HepG2 (cell line): ENCODE results near the gene RAD23A. TPM values are rescaled to one million over a fixed set of nuclear protein-coding genes. Genes with fewer than 3 reads are reported as not detected.
A peak's percentile ranks its signal among the peaks of the same experiment; 100 is the strongest.

Source experiments
- ATAC-seq: fragments of 200-7000 bp; cut with Tn5 transposase; 3 replicates; pipeline ENCODE4 v1.9.1; 2020; ENCODE audit warnings: mild to moderate bottlenecking, moderate library complexity
- BruUV-seq: library from RNA; stranded (reverse); fragments of 400-500 nt; replicated peaks from 2 replicates; lab custom pipeline; 2021; lab: Mats Ljungman, UMichigan
- CTCF ChIA-PET: fragments of 300-600 bp; formaldehyde crosslinking; extraction: SDS; loops from one replicate; lab custom pipeline; 2021; ENCODE audit warnings: low total read pairs, inconsistent platforms, low intra/inter-chr PET ratio; lab: Yijun Ruan, JAX
- POLR2A ChIA-PET: fragments of 350-600 bp; sonication (Branson Sonifier 250); formaldehyde crosslinking; loops from one replicate; lab custom pipeline; 2020; ENCODE audit warnings: antibody characterized with exemption, inconsistent platforms; lab: Yijun Ruan, JAX
- DNase-seq: peaks from one replicate; pipeline ENCODE4 v3.0.0-alpha.2; 2015; ENCODE audit warnings: low spot score
- FAIRE-seq: peaks from 3 replicates; lab custom pipeline; 2011; peaks lifted over from hg19 to GRCh38; lab: Jason Lieb, UNC
- H2AFZ ChIP-seq: one replicate; pipeline ENCODE4 v1.6.1; 2011; ENCODE audit warnings: low read length, inconsistent platforms
- H3K27ac ChIP-seq: fragments of 300-600 bp; 3 replicates; pipeline ENCODE4 v1.8.0; 2011; ENCODE audit warnings: mixed run types, mild to moderate bottlenecking, mixed read lengths, low read length, inconsistent platforms; ENCODE audit not compliant: insufficient read depth; ENCODE audit errors: extremely low read length
- H3K27me3 ChIP-seq, 2 experiments: fragments of 200-600 bp in 1 of 2; 2 replicates in 1 of 2; 3 replicates in 1 of 2; pipeline versions ENCODE4 v1.6.0 to v1.8.0; 2011; ENCODE audit warnings: low read length in 2 of 2, mild to moderate bottlenecking in 2 of 2, moderate library complexity in 2 of 2, inconsistent platforms in 1 of 2; ENCODE audit not compliant: insufficient read depth in 2 of 2, control insufficient read depth in 1 of 2
- H3K36me3 ChIP-seq, 2 experiments: fragments of 200-600 bp in 1 of 2; replicated peaks in 1 of 2; 2 replicates in 1 of 2; 3 replicates in 1 of 2; pipeline versions ENCODE4 v1.5.1 to v1.8.0; 2011; ENCODE audit warnings: low read length in 2 of 2, inconsistent platforms in 1 of 2; ENCODE audit not compliant: insufficient read depth in 2 of 2, control insufficient read depth in 1 of 2
- H3K4me1 ChIP-seq: 2 replicates; pipeline ENCODE4 v1.5.1; 2012; ENCODE audit warnings: low read length, inconsistent platforms; ENCODE audit not compliant: insufficient read depth
- H3K4me2 ChIP-seq: 2 replicates; pipeline ENCODE4 v1.6.0; 2011; ENCODE audit warnings: low read depth, low read length, inconsistent platforms
- H3K4me3 ChIP-seq, 3 experiments: fragments of 200-600 bp in 1 of 3; sonication (generic), shearing (Covaris generic) in 1 of 3; replicated peaks in 1 of 3; 2 replicates each; pipeline ENCODE4 v1.5.1; 2011 to 2016; ENCODE audit warnings: low read length in 3 of 3, inconsistent platforms in 2 of 3, low read depth in 2 of 3, mild to moderate bottlenecking in 2 of 3, control low read depth in 1 of 3, mixed read lengths in 1 of 3; ENCODE audit not compliant: insufficient read depth in 1 of 3
- H3K79me2 ChIP-seq: one replicate; pipeline ENCODE4 v1.6.1; 2011; ENCODE audit warnings: low read length, inconsistent platforms; ENCODE audit not compliant: insufficient read depth
- H3K9ac ChIP-seq: 2 replicates; pipeline ENCODE4 v1.6.0; 2011; ENCODE audit warnings: mild to moderate bottlenecking, low read depth, low read length, inconsistent platforms; ENCODE audit not compliant: insufficient read depth
- H3K9me3 ChIP-seq: 2 replicates; pipeline ENCODE4 v1.5.1; 2012; ENCODE audit warnings: mild to moderate bottlenecking, low read length
- H4K20me1 ChIP-seq: 2 replicates; pipeline ENCODE4 v1.6.0; 2011; ENCODE audit warnings: inconsistent platforms, mild to moderate bottlenecking, low read length, moderate library complexity; ENCODE audit not compliant: insufficient read depth
- HNRNPK ChIP-seq: fragments of 200-400 bp; formaldehyde crosslinking; IDR thresholded peaks from 2 replicates; pipeline ENCODE4 v1.6.1; 2018; ENCODE audit warnings: low read length, low read depth, moderate library complexity, mild to moderate bottlenecking; ENCODE audit not compliant: poor library complexity, severe bottlenecking
- KAT7 ChIP-seq: IDR thresholded peaks from 2 replicates; pipeline ENCODE4 v1.6.1; 2018; ENCODE audit warnings: borderline replicate concordance, missing compliant biosample characterization
- MXI1 ChIP-seq: IDR thresholded peaks from 3 replicates; pipeline ENCODE4 v1.6.1; 2012; ENCODE audit warnings: low read depth, low read length, inconsistent platforms, borderline replicate concordance
- NR1H2 ChIP-seq: sonication (generic); formaldehyde crosslinking; IDR thresholded peaks from 2 replicates; pipeline ENCODE4 v1.8.1; 2022; ENCODE audit warnings: low read depth, missing genetic modification reagents, borderline replicate concordance
- RBFOX2 ChIP-seq: fragments of 200-400 bp; formaldehyde crosslinking; IDR thresholded peaks from 2 replicates; pipeline ENCODE4 v1.6.1; 2017; ENCODE audit warnings: low read depth, mild to moderate bottlenecking, low read length
- SNRNP70 ChIP-seq: fragments of 200-400 bp; formaldehyde crosslinking; IDR thresholded peaks from 2 replicates; pipeline ENCODE4 v1.6.1; 2017; ENCODE audit warnings: mild to moderate bottlenecking, low read depth, low read length, moderate library complexity
- STAT5B ChIP-seq: sonication (generic); formaldehyde crosslinking; IDR thresholded peaks from 2 replicates; pipeline ENCODE4 v1.4.0; 2020; ENCODE audit warnings: missing genetic modification reagents
- UBTF ChIP-seq: sonication (generic); formaldehyde crosslinking; IDR thresholded peaks from 2 replicates; pipeline ENCODE4 v1.4.0; 2020; ENCODE audit warnings: mild to moderate bottlenecking, missing genetic modification reagents
- ZNF441 ChIP-seq: sonication (generic); formaldehyde crosslinking; IDR thresholded peaks from 2 replicates; pipeline ENCODE4 v1.7.0; 2021; ENCODE audit warnings: missing genetic modification reagents, borderline replicate concordance
- ZNF460 ChIP-seq: sonication (generic); formaldehyde crosslinking; IDR thresholded peaks from 2 replicates; pipeline ENCODE4 v1.5.1; 2020; ENCODE audit warnings: missing genetic modification reagents, mild to moderate bottlenecking, borderline replicate concordance
- ZNF607 ChIP-seq: sonication (generic); formaldehyde crosslinking; IDR thresholded peaks from 2 replicates; pipeline ENCODE4 v1.5.1; 2020; ENCODE audit warnings: missing genetic modification reagents, mild to moderate bottlenecking, borderline replicate concordance
- ZNF850 ChIP-seq: sonication (generic); formaldehyde crosslinking; conservative IDR thresholded peaks from 2 replicates; pipeline ENCODE4 v1.9.0; 2021; ENCODE audit warnings: mild to moderate bottlenecking, missing genetic modification reagents
- WGBS: methylation state at CpG from one replicate; pipeline ENCODE4 v1.1.6; 2017; ENCODE audit warnings: low lambda C conversion rate; 5-methylcytosine and 5-hydroxymethylcytosine counted together
- in situ Hi-C: cut with HindIII; loops from 2 replicates; pipeline ENCODE4 v1.10.0; 2017; ENCODE audit warnings: low pct_unique_long_range_greater_than_20kb; ENCODE audit not compliant: extremely low pct_ligation_motif_present
- intact Hi-C: fragments of 100-400 bp; cut with micrococcal nuclease; formaldehyde crosslinking; loops from one replicate; pipeline ENCODE4 v1.10.0; 2022; ENCODE audit not compliant: unreplicated experiment
- polyA plus RNA-seq, 8 experiments: library from polyadenylated mRNA; depleted of rRNA in 3 of 8; stranded (reverse) in 7 of 8; unstranded in 1 of 8; fragments of >200 nt; fragmentation: Illumina TruSeq in 4 of 8; extraction: Trizol in 4 of 8; gene quantifications; 2 replicates each; pipeline versions ENCODE4 v1.2.1 to v1.2.3, GENCODE V29; 2011 to 2016; ENCODE audit warnings: low read depth in 4 of 8, missing spikeins in 1 of 8, mixed read lengths in 1 of 8; ENCODE audit not compliant: insufficient read depth in 1 of 8
- total RNA-seq, 5 experiments: library from RNA; depleted of rRNA; stranded (reverse); fragments of >200 nt; fragmentation: Illumina TruSeq; extraction: Trizol; gene quantifications; 2 replicates each; pipeline ENCODE4 v1.2.3, GENCODE V29; 2016; ENCODE audit warnings: low read depth in 1 of 5
- TF ChIP-seq, protein P1 (sequence below): sonication (generic); formaldehyde crosslinking; IDR thresholded peaks from 2 replicates; pipeline ENCODE4 v1.4.0; 2020; ENCODE audit warnings: missing genetic modification reagents

The RAD23A gene
- total and polyA plus RNA-seq, 2 of the 13 experiments (the other 11 are each of a cell fraction or from before 2014, with no cell fraction given): 42.5 to 54.2 TPM

DNA sequence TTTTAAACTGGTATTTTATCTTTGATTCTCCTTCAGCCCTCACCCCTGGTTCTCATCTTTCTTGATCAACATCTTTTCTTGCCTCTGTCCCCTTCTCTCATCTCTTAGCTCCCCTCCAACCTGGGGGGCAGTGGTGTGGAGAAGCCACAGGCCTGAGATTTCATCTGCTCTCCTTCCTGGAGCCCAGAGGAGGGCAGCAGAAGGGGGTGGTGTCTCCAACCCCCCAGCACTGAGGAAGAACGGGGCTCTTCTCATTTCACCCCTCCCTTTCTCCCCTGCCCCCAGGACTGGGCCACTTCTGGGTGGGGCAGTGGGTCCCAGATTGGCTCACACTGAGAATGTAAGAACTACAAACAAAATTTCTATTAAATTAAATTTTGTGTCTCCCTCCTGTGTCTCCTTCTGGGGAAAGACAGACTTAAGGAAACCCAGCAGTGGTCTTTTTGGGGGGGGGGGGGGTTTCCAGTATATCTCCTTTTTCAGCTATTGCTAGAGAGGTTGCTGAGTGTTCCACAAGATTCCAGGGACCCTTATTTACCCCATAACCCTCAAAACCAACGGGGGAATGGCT is 1.5 kb upstream of the RAD23A start:
- Histone ChIP-seq H3K79me2 (peaks cover 44% of the 10 kb centered on the region), H2AFZ (no peak overlapping the region), H3K36me3 (peaks cover 26 to 60% of the 10 kb centered on the region in 2 experiments), H3K27ac (peak overlapping the region; percentile 91), H4K20me1 (peaks cover 11% of the 10 kb centered on the region), H3K4me3 (no peak overlapping the region), H3K9ac (no peak overlapping the region), H3K4me1 (peaks cover 52% of the 10 kb centered on the region), H3K9me3 (no peaks in the 10 kb centered on the region), H3K27me3 (peaks cover 0 to under 1% of the 10 kb centered on the region in 2 experiments; a peak in 1 of 5 replicates), H3K4me2 (no peak overlapping the region)
- CTCF ChIA-PET: no interaction called here
- POLR2A ChIA-PET: no interaction called here
- ATAC-seq (no peak), FAIRE-seq (no peak), DNase-seq (no peak)
- TF ChIP-seq ZNF607 (no peak), STAT5B (CRISPR knock-in tag) (no peak), ZNF460 (no peak), RBFOX2 (peak; percentile 41; the same call in 1 of the 2 replicates)
- in situ Hi-C loops: no loop called here
- intact Hi-C loops: no loop called here
- BruUV-seq: no TSS peak
- WGBS: 87% methylated on average over 2 of the region's 2 CpGs

DNA sequence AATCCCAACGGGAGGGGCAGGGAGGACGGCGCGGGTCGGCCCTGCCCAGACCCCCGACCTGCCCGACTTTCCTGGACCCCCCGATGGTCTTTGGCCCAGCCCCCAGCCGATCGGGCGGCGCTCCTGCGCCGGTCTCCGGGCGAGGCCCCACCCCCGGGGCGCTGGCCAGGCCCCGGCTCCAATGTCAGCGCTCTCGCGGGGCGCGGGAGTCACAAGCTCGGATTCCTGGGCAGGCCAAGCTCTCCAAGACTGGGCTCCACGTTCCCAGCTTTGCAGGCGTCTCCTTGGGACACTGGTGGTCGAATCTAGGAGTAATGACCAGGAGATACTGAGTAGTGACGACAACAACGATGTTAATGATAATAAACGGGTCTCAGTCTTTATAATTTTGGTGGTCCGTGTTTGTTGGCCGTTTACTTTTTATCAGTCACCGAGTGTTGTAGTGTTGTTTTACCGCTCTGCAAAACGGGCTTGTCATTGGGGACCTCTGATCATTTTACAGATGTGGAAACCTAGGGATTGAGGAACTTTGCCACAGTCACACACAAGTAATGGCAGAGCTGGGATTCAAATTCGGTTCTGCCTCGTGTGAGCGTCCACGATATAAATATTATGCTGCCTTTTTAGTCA is 545 bp downstream of the RAD23A start:
- Histone ChIP-seq H4K20me1 (no peaks in the 10 kb centered on the region; the same call in 1 of the 2 replicates), H3K9me3 (no peaks in the 10 kb centered on the region), H3K4me3 (peak overlapping the region; percentile 82 to 89 (median 84)), H3K4me2 (peak overlapping the region; percentile 74), H3K79me2 (peaks cover 23% of the 10 kb centered on the region), H3K9ac (peak overlapping the region; percentile 91), H2AFZ (no peak overlapping the region), H3K27me3 (no peaks in the 10 kb centered on the region; a peak in 1 of 5 replicates), H3K4me1 (peaks cover 35% of the 10 kb centered on the region), H3K27ac (peak overlapping the region; percentile 91), H3K36me3 (peaks cover 29 to 58% of the 10 kb centered on the region in 2 experiments)
- 0% methylated on average over 24 of the region's 40 CpGs for WGBS
- BruUV-seq: no TSS peak
- POLR2A ChIA-PET: interaction anchor here (0.6 to 1.8 kb wide), 15 partner anchors 9 to 1135 kb away, joined by 3 to 25 read pairs (median 3); partner anchors contain the start of genes DNASE2, FARSA, GADD45GIP1 and GET3
- in situ Hi-C loops: no loop called here
- peak; percentile 81 for ATAC-seq
- intact Hi-C loops: no loop called here
- CTCF ChIA-PET: no interaction called here
- no peak for FAIRE-seq
- peak; percentile 71 for DNase-seq
- no peak for TF ChIP-seq ZNF441 (CRISPR knock-in tag)
- TF ChIP-seq MXI1: peak; percentile 9; the same call in 1 of the 3 replicates
- TF ChIP-seq ZNF850 (CRISPR knock-in tag): 0 out of 2 replicates have a peak, but pooled peaks have one; percentile 5
- peak; percentile 91 for TF ChIP-seq HNRNPK
- 0 out of 2 replicates have a peak, but pooled peaks have one; percentile 10 for TF ChIP-seq KAT7 (CRISPR knock-in tag)
- no peak for TF ChIP-seq NR1H2 (CRISPR knock-in tag)
- TF ChIP-seq UBTF: peak; percentile 66; the same call in 1 of the 2 replicates
- TF ChIP-seq, protein P1, sequence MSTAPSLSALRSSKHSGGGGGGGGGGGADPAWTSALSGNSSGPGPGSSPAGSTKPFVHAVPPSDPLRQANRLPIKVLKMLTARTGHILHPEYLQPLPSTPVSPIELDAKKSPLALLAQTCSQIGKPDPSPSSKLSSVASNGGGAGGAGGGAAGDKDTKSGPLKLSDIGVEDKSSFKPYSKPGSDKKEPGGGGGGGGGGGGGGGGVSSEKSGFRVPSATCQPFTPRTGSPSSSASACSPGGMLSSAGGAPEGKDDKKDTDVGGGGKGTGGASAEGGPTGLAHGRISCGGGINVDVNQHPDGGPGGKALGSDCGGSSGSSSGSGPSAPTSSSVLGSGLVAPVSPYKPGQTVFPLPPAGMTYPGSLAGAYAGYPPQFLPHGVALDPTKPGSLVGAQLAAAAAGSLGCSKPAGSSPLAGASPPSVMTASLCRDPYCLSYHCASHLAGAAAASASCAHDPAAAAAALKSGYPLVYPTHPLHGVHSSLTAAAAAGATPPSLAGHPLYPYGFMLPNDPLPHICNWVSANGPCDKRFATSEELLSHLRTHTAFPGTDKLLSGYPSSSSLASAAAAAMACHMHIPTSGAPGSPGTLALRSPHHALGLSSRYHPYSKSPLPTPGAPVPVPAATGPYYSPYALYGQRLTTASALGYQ: peak; percentile 20; the same call in 1 of the 2 replicates
- no peak for TF ChIP-seq SNRNP70
